DOHH2 (cell line): Measurements from ENCODE around the gene AKAP13.

ENCODE experiments used
- H3F3A ChIP-seq: fragments of 200-600 bp; sonication (generic), shearing (Covaris generic); 2 replicates; pipeline ENCODE4 v1.6.0; 2016; ENCODE audit warnings: antibody characterized with exemption, mild to moderate bottlenecking; ENCODE audit not compliant: control insufficient read depth, insufficient read depth
- H3K27ac ChIP-seq: fragments of 200-600 bp; sonication (generic); 2 replicates; pipeline ENCODE4 v1.5.1; 2014; ENCODE audit warnings: low read depth, mild to moderate bottlenecking, low read length, moderate library complexity
- H3K27me3 ChIP-seq: fragments of 200-600 bp; sonication (generic); 2 replicates; pipeline ENCODE4 v1.6.1; 2014; ENCODE audit warnings: mild to moderate bottlenecking, low read length, mixed read lengths; ENCODE audit not compliant: control insufficient read depth
- H3K36me3 ChIP-seq: fragments of 200-600 bp; sonication (generic); 2 replicates; pipeline ENCODE4 v1.6.1; 2014; ENCODE audit warnings: mild to moderate bottlenecking, low read length, moderate library complexity, mixed read lengths; ENCODE audit not compliant: control insufficient read depth
- H3K4me1 ChIP-seq: fragments of 200-600 bp; sonication (generic); 2 replicates; pipeline ENCODE4 v1.6.1; 2014; ENCODE audit warnings: mild to moderate bottlenecking, low read length, mixed read lengths; ENCODE audit not compliant: control insufficient read depth
- H3K4me2 ChIP-seq: fragments of 200-600 bp; sonication (generic); 2 replicates; pipeline ENCODE4 v1.6.0; 2014; ENCODE audit warnings: mild to moderate bottlenecking, low read length, moderate library complexity
- H3K4me3 ChIP-seq: fragments of 200-600 bp; sonication (generic); 2 replicates; pipeline ENCODE4 v1.5.1; 2014; ENCODE audit warnings: mild to moderate bottlenecking, low read length, mixed read lengths
- H3K79me2 ChIP-seq: fragments of 200-600 bp; sonication (generic); 2 replicates; pipeline ENCODE4 v1.6.1; 2014; ENCODE audit warnings: mild to moderate bottlenecking, low read length, mixed read lengths; ENCODE audit not compliant: control insufficient read depth
- H3K9me2 ChIP-seq: fragments of 200-600 bp; sonication (generic); replicated peaks from 2 replicates; pipeline ENCODE4 v1.6.1; 2014; ENCODE audit warnings: mild to moderate bottlenecking, low read length, mixed read lengths; ENCODE audit not compliant: control insufficient read depth
- H3K9me3 ChIP-seq: fragments of 200-600 bp; sonication (generic); 2 replicates; pipeline ENCODE4 v1.6.1; 2014; ENCODE audit warnings: antibody characterized with exemption, low read length, mixed read lengths; ENCODE audit not compliant: control insufficient read depth, insufficient read depth
- H4K20me1 ChIP-seq: fragments of 200-600 bp; sonication (generic); 2 replicates; pipeline ENCODE4 v1.6.0; 2014; ENCODE audit warnings: low read depth, mild to moderate bottlenecking, antibody characterized with exemption, low read length, moderate library complexity; ENCODE audit not compliant: control insufficient read depth, insufficient read depth
- EZH2phosphoT487 ChIP-seq: fragments of 200-600 bp; sonication (generic); IDR thresholded peaks from 2 replicates; pipeline ENCODE4 v1.6.1; 2017; ENCODE audit warnings: borderline replicate concordance, mild to moderate bottlenecking, antibody characterized with exemption, low read length, moderate library complexity, mixed read lengths
- TF ChIP-seq, protein P1 (sequence below): fragments of 200-600 bp; sonication (generic); IDR thresholded peaks from one replicate; pipeline ENCODE4 v1.5.1; 2014; ENCODE audit warnings: antibody characterized with exemption, mild to moderate bottlenecking, low read depth, low read length; ENCODE audit not compliant: poor library complexity, severe bottlenecking

Gene AKAP13

GRCh38 chr15:85407421-85408269 is 27.2 kb downstream of the AKAP13 start:
- Histone ChIP-seq H3K27me3 (no peaks in the 10 kb centered on the region), H3K4me2 (peak overlapping the region; percentile 92)

DNA sequence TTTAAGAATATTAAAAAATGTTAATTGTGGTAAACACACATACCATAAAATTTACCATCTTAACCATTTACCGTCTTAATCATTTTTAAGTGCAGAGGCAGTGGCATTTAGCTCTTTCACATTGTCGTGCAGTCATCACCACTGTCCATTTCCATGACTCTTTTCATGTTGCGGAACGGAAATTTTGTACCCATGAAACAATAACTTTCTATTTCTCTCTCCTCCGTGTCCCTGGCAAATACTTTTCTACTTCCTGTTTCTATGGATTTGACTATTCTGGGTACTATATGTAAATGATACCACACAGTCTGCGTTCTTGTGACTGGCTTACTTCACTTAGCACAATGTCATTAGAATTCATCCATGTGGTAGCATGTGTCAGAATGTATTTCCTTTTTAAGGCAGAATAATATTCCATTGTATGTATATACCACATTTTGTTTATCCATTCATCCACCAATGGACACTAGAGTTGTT is 27.9 kb downstream of the AKAP13 start:
- H3K27me3 ChIP-seq: no peaks in the 10 kb centered on the region
- H3K9me2 ChIP-seq: no peaks in the 10 kb centered on the region
- peaks cover 99% of the 10 kb centered on the region for H3K79me2 ChIP-seq
- peaks cover 99% of the 10 kb centered on the region for H3K4me1 ChIP-seq
- no peak overlapping the region for H3K27ac ChIP-seq
- TF ChIP-seq, protein P1, sequence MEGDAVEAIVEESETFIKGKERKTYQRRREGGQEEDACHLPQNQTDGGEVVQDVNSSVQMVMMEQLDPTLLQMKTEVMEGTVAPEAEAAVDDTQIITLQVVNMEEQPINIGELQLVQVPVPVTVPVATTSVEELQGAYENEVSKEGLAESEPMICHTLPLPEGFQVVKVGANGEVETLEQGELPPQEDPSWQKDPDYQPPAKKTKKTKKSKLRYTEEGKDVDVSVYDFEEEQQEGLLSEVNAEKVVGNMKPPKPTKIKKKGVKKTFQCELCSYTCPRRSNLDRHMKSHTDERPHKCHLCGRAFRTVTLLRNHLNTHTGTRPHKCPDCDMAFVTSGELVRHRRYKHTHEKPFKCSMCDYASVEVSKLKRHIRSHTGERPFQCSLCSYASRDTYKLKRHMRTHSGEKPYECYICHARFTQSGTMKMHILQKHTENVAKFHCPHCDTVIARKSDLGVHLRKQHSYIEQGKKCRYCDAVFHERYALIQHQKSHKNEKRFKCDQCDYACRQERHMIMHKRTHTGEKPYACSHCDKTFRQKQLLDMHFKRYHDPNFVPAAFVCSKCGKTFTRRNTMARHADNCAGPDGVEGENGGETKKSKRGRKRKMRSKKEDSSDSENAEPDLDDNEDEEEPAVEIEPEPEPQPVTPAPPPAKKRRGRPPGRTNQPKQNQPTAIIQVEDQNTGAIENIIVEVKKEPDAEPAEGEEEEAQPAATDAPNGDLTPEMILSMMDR: no peak
- no peak for TF ChIP-seq EZH2phosphoT487
- peaks cover 17% of the 10 kb centered on the region for H3K36me3 ChIP-seq
- H3K4me3 ChIP-seq: peak overlapping the region; percentile 42
- peaks cover 19% of the 10 kb centered on the region for H3F3A ChIP-seq
- H3K9me3 ChIP-seq: peaks cover 6% of the 10 kb centered on the region; the same call in 1 of the 2 replicates
- 0 out of 2 replicates have a peak, but pooled peaks cover 3% of the 10 kb centered on the region for H4K20me1 ChIP-seq
- H3K4me2 ChIP-seq: peak overlapping the region; percentile 92

More at GRCh38 chr15:85407421-85408269, 27.2 kb downstream of the AKAP13 start:
- TF ChIP-seq EZH2phosphoT487: no peak
- TF ChIP-seq, protein P1: no peak
- 0 out of 2 replicates have a peak, but pooled peaks cover 3% of the 10 kb centered on the region for H4K20me1 ChIP-seq
- H3K4me1 ChIP-seq: peaks cover 99% of the 10 kb centered on the region
- H3F3A ChIP-seq: peaks cover 23% of the 10 kb centered on the region
- peak overlapping the region; percentile 35; the same call in 1 of the 2 replicates for H3K27ac ChIP-seq
- no peaks in the 10 kb centered on the region for H3K9me2 ChIP-seq
- peaks cover 99% of the 10 kb centered on the region for H3K79me2 ChIP-seq
- H3K36me3 ChIP-seq: peaks cover 17% of the 10 kb centered on the region
- H3K9me3 ChIP-seq: peaks cover 6% of the 10 kb centered on the region; the same call in 1 of the 2 replicates
- H3K4me3 ChIP-seq: peak overlapping the region; percentile 42

- Histone ChIP-seq H3K27me3 (no peaks in the 10 kb centered on the region), H3K9me2 (no peaks in the 10 kb centered on the region), H3K4me3 (peak overlapping the region; percentile 59), H3K9me3 (peaks cover 6% of the 10 kb centered on the region; the same call in 1 of the 2 replicates), H3K27ac (peak overlapping the region; percentile 82), H3K79me2 (peaks cover 100% of the 10 kb centered on the region), H4K20me1 (0 out of 2 replicates have a peak, but pooled peaks cover 3% of the 10 kb centered on the region), H3K4me1 (peaks cover 96% of the 10 kb centered on the region), H3F3A (peaks cover 5% of the 10 kb centered on the region; the same call in 1 of the 2 replicates), H3K4me2 (peak overlapping the region; percentile 82), H3K36me3 (peaks cover 10% of the 10 kb centered on the region)
- no peak for TF ChIP-seq EZH2phosphoT487
- TF ChIP-seq, protein P1: no peak
Measured at GRCh38 chr15:85412066-85412465, 31.7 kb downstream of the AKAP13 start.
